AG04449 (cell line): ENCODE measurements around the gene ATP9B.

Experiments
- CTCF ChIA-PET: fragments of 350-600 bp; formaldehyde crosslinking; extraction: SDS; loops from one replicate; lab custom pipeline; 2021; ENCODE audit warnings: antibody characterized with exemption; lab: Yijun Ruan, JAX
- POLR2A ChIA-PET: fragments of 400-600, 350-600 bp; formaldehyde crosslinking; extraction: SDS; loops from one replicate; lab custom pipeline; 2020; ENCODE audit warnings: antibody characterized with exemption, inconsistent platforms; lab: Yijun Ruan, JAX
- DNase-seq: peaks from one replicate; pipeline ENCODE4 v3.0.0-alpha.2; 2010; ENCODE audit warnings: low read depth, low spot score
- H3K4me3 ChIP-seq: 2 replicates; pipeline ENCODE4 v1.5.1; 2011; ENCODE audit warnings: low read depth, mild to moderate bottlenecking, control low read depth, low read length
- CTCF ChIP-seq: IDR thresholded peaks from one replicate; pipeline ENCODE4 v1.5.1; 2011; ENCODE audit warnings: mild to moderate bottlenecking, moderate library complexity, low read length, control low read depth, inconsistent platforms; ENCODE audit not compliant: insufficient read depth; ENCODE audit errors: missing control alignments

The ATP9B gene

GRCh38 chr18:79328887-79329286 lies 259.7 kb downstream of the ATP9B start:
- H3K4me3 ChIP-seq, result no peak overlapping the region
- DNase-seq, result no peak
- CTCF ChIA-PET, result no interaction called here
- TF ChIP-seq CTCF, result no peak
- POLR2A ChIA-PET, result no interaction called here

- DNase-seq, result no peak
- CTCF ChIA-PET, result no interaction called here
- no peak for TF ChIP-seq CTCF
- no peak overlapping the region for H3K4me3 ChIP-seq
- POLR2A ChIA-PET, result no interaction called here
These were observed 260.6 kb downstream of the ATP9B start for GRCh38 chr18:79329786-79330185.

- H3K4me3 ChIP-seq, result no peak overlapping the region
- ChIA-PET CTCF (no interaction called here), POLR2A (no interaction called here)
- no peak for DNase-seq
- no peak for TF ChIP-seq CTCF
These were observed 263.5 kb downstream of the ATP9B start for GRCh38 chr18:79332646-79333045.

DNA sequence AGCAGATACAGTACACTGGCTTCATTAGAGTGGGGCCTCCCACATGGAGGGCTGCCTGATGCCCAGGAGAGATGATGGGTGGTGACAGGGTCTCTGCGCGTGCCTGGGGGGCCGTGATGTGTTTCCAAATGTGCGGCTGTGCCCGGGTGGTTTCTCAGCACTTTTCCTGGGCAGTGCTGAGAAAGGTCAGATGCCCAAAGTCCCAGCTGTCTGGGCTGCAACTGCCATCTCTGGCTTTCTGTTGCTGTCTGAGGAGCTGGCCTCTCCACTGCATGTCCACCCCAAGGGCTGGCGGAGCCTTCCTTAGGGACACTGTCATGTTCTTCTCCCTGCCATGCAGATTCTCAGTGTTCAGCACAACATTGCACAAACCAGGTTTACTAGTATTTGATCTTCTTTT lies 263.9 kb downstream of the ATP9B start:
- ChIA-PET CTCF (no interaction called here), POLR2A (no interaction called here)
- no peak overlapping the region for H3K4me3 ChIP-seq
- DNase-seq, result no peak
- no peak for TF ChIP-seq CTCF

- CTCF ChIA-PET, result interaction anchor here (1.1 kb wide), 1 partner anchor 59 kb away, joined by 3 read pairs; no protein-coding TSS in a partner anchor
- no peak for DNase-seq
- no peak for TF ChIP-seq CTCF
These were observed 265.5 kb downstream of the ATP9B start for GRCh38 chr18:79334496-79335233.

DNA sequence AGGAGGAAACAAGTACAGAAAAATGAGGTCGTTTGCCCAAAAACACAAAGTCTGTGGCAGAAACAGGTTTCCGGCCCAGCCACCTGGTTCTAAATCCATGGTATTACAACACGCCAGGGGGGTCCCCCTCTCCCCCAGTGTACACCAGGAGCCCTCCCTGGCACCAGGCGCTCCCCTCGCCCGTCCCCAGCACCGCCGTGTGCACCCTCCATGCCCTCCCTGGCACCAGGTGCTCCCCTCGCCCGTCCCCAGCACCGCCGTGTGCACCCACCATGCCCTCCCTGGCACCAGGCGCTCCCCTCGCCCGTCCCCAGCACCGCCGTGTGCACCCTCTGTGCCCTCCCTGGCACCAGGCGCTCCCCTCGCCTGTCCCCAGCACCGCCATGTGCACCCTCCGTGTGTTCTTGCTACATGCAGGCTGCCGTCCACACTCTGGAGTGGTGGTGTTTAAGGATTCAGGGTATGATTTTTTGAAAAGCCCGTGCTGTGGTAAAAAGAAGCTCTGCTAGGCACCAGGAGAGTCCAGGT lies 266.7 kb downstream of the ATP9B start:
- no peak for DNase-seq
- ChIA-PET CTCF (no interaction called here), POLR2A (no interaction called here)
- no peak for TF ChIP-seq CTCF
- H3K4me3 ChIP-seq, result no peak overlapping the region

More at GRCh38 chr18:79334496-79335233, 265.5 kb downstream of the ATP9B start:
- POLR2A ChIA-PET, result no interaction called here
- no peak overlapping the region for H3K4me3 ChIP-seq
